Activated T-cell treated with anti-CD3 and anti-CD28 coated beads for 1 hour (primary cell): ENCODE data around the gene THADA.

Source experiments
- DNase-seq: peaks from one replicate; pipeline ENCODE4 v3.0.0-alpha.2; 2020; ENCODE audit warnings: low read depth

The THADA gene

DNA sequence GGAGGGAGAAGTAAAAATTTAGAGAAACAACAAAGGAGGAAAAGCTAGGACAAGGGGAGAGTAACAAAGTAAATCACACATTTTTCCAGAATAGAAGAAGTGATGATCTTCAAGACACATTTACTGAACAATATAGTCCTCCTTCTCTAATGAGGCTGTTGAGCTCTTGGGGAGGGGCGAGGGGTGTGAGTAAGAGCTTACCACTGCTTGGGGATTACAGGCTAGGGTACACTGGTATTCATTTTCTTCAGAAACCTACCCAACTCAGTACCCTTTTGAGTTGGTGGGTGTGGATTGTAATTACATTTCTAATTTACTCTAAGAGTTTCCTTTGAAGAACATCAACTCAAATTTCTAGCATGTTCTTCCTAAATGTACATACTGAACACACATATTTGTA is 211.7 kb downstream of the THADA start:
- no peak for DNase-seq

- DNase-seq: no peak
These were observed 212.3 kb downstream of the THADA start for GRCh38 chr2:43383533-43383932.

- DNase-seq: no peak
These were observed 216.3 kb downstream of the THADA start for GRCh38 chr2:43379494-43379893.

DNA sequence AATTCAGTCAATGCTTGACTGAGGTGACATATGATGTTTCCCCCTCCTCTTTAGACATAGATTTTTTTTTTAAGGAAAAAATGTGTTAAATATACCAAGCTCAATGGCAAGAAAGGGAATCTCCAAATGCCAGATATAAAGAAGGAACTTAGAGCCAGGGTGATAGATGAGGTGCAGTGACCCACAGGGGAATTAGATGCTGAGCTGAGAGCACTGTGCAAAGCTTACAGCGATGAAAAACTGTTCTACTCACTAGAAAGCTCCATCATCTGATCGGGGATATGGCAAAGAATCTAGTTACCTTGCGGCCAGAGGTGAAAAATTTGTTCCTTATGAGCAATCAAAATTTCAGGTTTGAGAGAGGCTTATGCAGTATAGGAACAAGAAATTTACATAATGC is 218.5 kb downstream of the THADA start:
- no peak for DNase-seq

DNA sequence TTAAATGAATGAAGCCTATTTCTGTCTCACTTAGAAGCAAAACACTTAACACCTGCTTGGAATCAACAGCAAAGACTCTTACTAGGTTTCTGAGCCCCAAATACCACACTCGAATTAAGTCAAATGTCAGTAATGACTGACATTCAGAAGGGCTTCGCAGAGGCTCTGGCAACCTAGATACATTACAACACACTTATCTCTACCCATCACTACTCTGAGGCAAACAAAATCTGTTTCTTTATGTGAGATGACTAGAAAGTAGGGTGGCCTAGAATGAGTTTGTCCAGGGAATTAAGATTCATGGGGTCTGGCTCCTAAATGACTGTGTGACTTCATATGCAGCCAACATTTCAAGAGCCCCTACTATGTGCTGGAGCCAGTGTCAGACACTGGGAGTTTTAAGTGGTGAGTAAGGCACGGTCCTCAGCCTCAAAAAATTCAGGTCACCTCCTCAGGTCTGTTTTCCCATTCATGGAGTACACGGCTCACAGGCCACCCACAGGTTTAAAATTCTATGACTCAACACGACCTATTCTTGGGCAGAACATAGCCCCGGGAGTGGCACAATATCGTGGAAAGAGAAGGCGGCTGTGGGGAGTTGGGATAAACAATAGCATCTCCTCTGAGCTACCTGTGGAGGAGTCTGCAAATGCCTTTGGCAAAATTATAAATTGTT is 219.2 kb downstream of the THADA start:
- DNase-seq: no peak

DNA sequence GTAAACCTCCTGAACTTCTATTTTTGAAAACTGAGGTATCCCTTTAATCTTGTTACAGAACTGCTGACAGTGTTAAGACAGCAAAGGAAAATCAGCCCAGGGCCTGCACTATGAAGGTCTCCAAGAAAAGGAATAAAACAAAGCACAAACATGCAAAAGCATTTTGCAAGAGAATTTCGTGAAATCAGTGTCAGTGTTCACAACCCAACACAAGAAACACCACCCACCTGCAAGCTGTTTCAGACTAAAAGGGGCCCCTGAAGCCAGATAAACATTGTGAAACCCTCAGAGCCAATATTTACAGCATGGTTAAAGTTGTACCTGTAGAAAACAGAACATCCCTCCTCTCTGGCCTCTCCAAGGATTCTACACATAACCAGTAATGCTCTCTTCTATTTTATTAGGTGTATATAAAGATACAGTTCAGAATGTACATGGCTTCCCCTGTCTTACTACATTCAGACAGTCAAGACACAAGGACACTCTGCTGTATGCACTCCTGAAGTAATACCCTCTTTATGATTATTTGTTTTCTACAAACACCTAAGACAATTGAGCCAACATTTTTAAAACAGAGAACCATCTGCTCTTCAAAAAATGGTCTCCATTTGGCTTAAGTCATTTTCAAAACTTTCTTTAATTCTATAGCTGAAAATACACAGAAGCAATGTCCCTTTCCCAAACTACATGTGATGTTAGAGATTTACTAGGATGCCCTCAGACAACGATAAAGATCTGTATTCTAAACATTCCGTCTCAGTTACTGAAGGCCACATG is 219.9 kb downstream of the THADA start:
- DNase-seq: no peak

- no peak for DNase-seq
These were observed 223.3 kb downstream of the THADA start for GRCh38 chr2:43372416-43373081.

GRCh38 chr2:43370705-43371104 is 225.1 kb downstream of the THADA start:
- no peak for DNase-seq

- no peak for DNase-seq
These were observed 225.7 kb downstream of the THADA start for GRCh38 chr2:43370146-43370545.

DNA sequence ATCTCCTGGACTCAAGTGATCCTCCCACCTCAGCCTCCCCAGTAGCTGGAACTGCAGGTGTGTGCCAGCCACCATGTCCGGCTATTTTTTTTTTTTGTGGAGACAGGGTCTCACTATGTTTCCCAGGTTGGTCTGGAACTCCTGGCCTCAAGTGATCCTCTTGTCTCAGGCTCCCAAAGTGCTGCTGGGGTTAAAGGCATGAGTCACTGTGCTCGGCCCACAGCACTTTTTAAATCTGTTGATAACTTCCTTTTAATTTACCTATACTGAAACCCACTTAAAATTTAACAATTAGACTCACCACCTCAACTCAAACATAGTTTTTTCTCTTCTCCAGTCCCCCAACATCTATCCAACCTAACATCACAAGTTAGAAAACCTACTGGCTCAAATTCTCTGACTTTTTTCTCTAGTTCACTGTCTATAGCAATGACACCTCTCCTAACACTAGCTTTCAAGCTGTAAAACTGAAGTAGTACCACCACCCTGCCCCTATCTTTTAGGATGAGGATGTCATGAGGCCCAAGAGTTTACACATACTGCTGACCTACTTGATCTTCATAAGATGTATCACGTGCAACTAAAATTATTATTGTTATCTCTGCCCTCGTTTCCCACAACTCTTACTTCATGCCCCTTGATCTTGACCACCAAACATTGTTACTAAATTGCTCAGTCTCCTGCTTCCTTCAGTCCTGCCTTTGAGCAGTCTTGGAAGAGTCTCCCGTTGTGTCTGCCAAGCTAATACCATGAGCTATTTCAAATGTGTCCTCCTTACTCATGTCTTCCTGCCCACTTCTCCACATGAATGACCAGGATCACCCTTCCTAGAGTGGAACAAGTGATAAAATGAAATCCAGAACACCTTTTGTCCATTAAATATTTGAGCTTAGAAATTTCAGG is 227.1 kb downstream of the THADA start:
- DNase-seq: no peak

DNA sequence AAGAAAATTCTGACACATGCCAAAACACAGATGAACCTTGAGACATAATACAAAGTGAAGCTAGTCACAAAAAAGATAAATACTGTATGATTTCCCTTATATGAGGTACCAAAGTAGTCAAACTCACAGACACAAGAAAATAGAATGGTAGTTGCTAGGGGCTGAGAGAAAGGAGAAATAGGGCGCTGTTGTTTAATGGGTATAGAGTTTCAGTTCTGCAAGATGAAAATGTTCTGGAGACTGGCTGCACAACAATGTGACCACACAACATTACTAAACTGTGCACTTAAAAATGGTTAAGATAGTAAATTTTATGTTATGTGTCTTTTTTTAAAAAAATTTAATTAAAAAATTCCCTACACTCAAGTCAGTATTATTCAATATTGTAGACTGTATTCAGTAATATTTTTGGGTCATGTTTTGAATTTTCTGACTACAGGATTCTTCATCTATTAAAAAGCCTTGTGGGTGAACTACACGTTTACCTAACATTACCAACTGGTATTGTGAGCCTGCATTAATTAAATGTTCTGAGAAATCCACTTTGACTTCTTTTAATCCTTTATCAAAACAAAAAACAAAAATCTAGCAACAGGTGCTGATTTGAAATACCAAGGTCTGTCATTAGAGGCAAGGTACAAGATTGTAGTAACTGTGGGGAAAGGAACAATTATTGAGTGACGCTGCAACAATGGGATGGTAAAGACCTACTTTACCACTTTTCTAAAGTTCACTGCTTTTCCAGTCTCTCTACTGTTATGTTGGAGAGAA is 228.6 kb downstream of the THADA start:
- no peak for DNase-seq

- no peak for DNase-seq
These were observed 232.7 kb downstream of the THADA start for GRCh38 chr2:43363120-43363519.

DNA sequence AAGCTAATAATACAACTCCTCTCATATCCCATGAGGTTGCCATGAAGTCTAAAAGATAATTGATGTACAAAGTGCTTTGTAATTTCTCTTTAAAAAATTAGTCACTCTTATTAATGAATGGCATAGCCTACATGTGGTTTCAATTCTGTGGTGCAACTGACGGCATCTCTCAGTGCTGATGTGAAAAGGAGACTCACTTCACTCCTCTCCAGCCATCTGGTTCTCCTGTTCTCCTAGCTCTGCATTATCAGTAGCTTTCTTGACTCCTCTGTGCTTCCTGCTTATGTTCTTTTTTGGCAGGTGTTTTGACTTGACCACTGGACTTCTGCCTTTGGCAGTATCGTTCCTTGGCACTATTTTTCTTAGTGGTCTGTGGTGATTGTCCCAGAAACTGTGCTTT is 234.6 kb downstream of the THADA start:
- DNase-seq: no peak

- no peak for DNase-seq
These were observed 235.7 kb downstream of the THADA start for GRCh38 chr2:43360137-43360536.

GRCh38 chr2:43358410-43359201 is 237.2 kb downstream of the THADA start:
- DNase-seq: no peak

GRCh38 chr2:43356774-43357173 is 239.1 kb downstream of the THADA start:
- DNase-seq: no peak

- no peak for DNase-seq
These were observed 240.4 kb downstream of the THADA start for GRCh38 chr2:43355399-43355798.

DNA sequence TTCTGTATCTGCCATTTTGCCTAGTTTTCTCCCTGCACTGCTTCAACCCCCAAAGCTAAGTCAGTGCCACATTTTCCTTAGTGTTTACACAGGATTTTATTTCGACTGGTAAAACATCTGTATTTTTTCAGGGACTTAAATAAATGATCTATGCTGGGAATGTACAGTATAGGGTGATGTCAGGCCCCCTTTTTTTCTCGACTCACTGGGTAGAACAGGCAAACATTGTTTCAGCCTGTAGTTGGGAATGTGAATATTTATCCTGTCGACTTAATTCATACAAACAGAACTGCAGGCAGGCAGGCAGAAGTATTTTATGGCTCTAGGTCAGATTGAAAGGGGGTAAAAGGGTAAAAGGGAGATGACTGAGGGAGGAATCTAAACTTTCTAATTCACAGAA is 245.9 kb downstream of the THADA start:
- no peak for DNase-seq

DNA sequence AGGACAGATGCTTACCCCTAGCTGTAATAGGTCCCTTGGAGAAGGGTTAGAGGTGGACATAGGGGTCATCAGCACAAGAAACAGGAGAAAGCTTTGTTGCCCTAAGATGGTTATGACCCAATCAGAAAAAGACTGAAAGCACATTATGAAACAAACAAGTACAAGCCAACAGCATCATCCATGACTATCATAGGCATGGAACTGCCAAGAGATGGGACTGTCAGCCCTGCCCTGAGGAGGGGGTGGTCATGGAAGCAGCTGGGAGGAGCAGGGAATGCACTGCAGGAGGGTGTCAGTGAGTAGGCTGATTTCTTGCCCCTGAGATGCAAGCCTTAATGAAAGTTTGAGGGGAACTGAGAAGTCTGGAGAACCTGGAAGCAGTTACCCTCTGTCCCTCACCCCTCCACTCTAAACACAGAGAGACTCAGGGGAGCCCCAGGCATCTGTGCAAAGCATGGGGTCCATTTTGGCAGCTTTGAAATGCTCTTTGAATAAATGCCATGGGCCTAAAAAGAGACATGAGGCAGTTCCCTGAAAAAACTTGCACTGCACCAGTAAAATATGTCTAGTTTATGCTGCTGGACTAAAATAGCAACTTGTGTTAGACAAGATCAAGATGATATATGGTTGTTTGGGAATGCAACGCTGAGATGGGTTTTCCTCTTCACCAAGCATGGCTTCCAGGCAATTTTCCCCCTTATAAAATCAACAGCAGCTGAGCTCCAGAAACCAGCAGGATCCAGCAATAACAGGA is 246.8 kb downstream of the THADA start:
- no peak for DNase-seq

DNA sequence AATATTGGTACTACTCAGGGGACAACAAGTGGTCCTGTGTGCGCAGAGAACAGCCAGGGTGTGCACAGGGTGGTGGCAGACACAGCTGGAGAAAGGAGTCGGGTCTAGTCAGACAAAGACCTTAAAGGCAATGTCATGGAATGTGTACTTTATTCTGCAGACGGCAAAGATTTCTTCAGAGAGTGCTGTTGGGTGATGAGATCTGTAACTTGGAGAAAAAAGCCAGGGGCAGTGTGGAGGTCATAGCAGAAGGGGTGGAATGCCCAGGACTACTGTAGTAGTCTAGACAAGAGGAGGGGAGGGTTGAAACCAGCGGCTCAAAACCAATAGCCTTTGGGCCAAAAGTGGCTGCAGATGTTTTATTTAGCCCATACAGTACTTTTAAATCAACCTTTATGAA is 248.1 kb downstream of the THADA start:
- DNase-seq: no peak
